NT2/D1 (cell line): ENCODE results near the gene FZR1.

ENCODE experiments used
- SUZ12 ChIP-seq: IDR thresholded peaks from 2 replicates; pipeline ENCODE4 v1.6.1; 2011; ENCODE audit not compliant: insufficient read length, insufficient read depth; ENCODE audit errors: extremely low read depth
- ZNF274 ChIP-seq: IDR thresholded peaks from 2 replicates; pipeline ENCODE4 v1.6.1; 2011; ENCODE audit warnings: mild to moderate bottlenecking, low read depth, low read length

DNA sequence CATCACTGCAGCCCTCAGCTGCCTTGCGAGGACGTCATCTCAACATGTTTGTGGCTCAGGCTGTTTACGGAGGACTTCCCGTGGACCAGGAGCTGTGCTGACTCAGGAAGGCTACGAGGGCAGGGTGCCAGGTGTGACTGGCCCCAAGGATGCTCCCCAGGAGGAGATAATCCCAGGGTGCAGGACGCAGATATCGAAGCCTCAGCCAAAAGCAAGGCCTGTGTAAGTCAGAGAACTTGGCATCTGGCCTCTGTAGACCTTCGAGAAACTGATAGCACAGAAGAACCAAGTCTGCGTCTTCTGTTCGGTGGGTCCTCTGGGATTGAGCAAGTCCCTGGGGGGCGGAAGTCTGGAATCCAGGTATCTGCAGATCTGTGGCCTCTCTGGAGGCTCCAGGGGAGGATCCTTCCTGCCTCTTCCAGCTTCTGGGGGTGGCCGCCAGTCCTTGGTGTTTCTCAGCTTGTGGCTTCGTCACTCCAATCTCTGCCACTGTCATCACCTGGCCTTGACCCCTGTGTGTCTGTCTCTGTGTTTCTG lies 3.0 kb upstream of the FZR1 start:
- no peak for TF ChIP-seq SUZ12
- TF ChIP-seq ZNF274: no peak
